K562 treated with DMSO at 1 percent for 48 hours (cell line): Measurements from ENCODE around the gene TCTN3. TPM values are rescaled to one million over a fixed set of nuclear protein-coding genes. Genes with fewer than 3 reads are reported as not detected.

Experiments
- total RNA-seq: library from RNA; unstranded; fragments of 300-600 nt; gene quantifications from 2 replicates; pipeline ENCODE4 v1.2.3, GENCODE V29; 2022; ENCODE audit warnings: low replicate concordance; ENCODE audit errors: extremely low read depth

TCTN3 gene, protein sequence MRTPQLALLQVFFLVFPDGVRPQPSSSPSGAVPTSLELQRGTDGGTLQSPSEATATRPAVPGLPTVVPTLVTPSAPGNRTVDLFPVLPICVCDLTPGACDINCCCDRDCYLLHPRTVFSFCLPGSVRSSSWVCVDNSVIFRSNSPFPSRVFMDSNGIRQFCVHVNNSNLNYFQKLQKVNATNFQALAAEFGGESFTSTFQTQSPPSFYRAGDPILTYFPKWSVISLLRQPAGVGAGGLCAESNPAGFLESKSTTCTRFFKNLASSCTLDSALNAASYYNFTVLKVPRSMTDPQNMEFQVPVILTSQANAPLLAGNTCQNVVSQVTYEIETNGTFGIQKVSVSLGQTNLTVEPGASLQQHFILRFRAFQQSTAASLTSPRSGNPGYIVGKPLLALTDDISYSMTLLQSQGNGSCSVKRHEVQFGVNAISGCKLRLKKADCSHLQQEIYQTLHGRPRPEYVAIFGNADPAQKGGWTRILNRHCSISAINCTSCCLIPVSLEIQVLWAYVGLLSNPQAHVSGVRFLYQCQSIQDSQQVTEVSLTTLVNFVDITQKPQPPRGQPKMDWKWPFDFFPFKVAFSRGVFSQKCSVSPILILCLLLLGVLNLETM
- not detected in 2 replicates for total RNA-seq

DNA sequence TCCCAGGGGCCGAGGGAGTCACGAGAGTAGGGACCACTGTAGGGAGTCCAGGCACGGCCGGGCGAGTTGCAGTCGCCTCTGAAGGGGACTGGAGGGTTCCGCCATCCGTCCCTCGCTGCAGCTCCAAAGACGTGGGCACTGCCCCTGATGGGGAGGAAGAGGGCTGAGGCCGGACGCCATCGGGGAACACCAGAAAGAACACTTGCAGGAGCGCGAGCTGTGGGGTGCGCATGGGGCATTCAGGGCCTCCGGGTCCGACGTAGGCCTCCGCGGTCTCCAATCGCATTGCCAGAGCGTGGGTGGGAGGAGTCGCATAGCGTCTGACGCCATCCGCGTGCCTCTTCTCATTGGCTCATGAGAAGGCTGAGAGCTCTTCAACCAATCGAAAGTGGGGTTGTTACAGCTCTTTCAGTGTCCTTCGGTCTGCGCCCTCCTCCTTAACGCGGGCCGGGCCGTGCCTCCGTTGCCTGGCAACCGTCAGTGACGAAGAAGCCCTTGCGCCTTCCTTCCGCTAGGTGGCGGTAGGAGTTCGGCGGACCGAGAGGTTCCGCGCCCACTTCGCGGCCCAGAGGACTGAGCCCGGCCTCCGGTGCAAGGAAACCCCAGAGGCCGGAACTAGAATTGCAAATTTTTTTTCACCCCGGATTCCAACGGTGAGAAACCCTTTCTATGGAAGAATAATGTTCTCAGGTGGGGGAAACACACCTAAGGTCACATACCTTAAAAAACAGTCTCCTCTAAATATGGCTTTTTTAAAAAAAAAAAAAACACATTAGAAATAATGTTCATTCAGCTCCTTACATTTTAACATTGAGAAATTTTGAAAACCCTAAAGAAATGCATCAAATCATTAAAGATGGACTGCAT lies at the start of gene TCTN3:
TSS of gene TCTN3 (minus strand) at position 260 of the 867 bp plus-strand sequence. CDS start at position 232, 28 bp downstream.

DNA sequence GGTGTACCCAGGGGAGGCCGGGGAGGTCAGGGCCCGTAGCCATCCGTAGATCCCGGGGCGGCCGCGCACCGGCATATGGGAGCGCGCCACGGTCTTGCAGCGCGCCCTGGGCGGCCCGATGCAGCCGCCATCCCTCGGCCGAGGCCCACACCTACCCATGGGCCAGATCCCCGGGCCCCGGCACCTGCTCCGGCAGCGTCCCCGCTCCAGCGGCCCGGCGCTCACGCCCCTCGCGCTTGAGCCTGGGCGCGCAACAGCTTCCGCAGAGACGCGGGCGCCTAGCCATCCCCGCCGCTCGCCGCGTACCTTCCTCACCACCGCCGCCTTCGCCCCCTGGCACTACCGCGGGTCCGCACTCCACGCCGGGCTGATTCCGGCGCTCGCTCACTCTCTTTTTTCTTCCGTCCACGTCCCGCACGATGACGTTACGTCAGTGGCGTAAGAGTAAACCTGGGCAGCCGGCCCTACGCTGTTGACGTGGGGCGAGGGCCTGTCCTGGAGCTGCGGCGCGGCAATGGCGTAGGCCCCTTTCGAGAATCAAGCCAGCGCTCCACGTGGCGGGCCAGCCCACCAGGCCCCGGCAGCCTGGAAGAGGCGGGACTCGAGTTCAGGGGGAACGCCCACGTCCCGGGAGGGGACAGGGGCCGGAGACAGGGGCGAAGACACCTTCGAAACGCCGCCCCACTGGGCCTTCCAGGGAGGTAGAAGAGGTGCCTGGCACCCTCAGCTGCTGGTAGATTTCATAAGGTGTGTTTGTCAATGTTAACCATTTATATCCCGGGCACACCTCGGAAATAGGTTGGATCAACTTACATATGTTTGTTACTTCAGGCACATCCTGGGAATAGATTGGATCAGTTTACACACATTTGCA lies 37.2 kb downstream of the TCTN3 start, which contains the start of gene ALDH18A1:
TSS of gene ALDH18A1 (minus strand) at position 421 of the 874 bp plus-strand sequence. CDS start 3,334 bp downstream, outside the sequence.

Other genes starting within 250 kb of the TCTN3 start
- gene SORBS1, start 132.6 kb downstream of the TCTN3 start, total RNA-seq, result not detected in 2 replicates
- gene ALDH18A1, start 37.2 kb downstream of the TCTN3 start, total RNA-seq, result not detected in 2 replicates
- not detected in 2 replicates for gene ENTPD1, start 62.2 kb upstream of the TCTN3 start, total RNA-seq
- not detected in 2 replicates for gene CC2D2B, start 214.0 kb upstream of the TCTN3 start, total RNA-seq